Liver (tissue), 3 donors: Measurements from ENCODE around the gene CDC45.

Source experiments
- ATF3 ChIP-seq: IDR thresholded peaks from 2 replicates; pipeline ENCODE4 v1.6.1; 2016; ENCODE audit warnings: antibody characterized with exemption
- CTCF ChIP-seq: fragments of 150-350 bp; IDR thresholded peaks from 2 replicates; pipeline ENCODE4 v1.5.1; 2017; ENCODE audit warnings: improper control_type of control experiment, low read depth, low read length; ENCODE audit not compliant: missing input control
- EGR1 ChIP-seq, 2 donors: IDR thresholded peaks; 2 replicates each; pipeline ENCODE4 v1.6.1; 2016 to 2018; ENCODE audit warnings: antibody characterized with exemption in 2 of 2, low read depth in 2 of 2
- FOXA1 ChIP-seq: IDR thresholded peaks from 2 replicates; pipeline ENCODE4 v1.6.1; 2016; ENCODE audit warnings: antibody characterized with exemption
- MAX ChIP-seq: IDR thresholded peaks from 2 replicates; pipeline ENCODE4 v1.6.1; 2016; ENCODE audit warnings: antibody characterized with exemption
- REST ChIP-seq: IDR thresholded peaks from 2 replicates; pipeline ENCODE4 v1.6.1; 2016; ENCODE audit warnings: antibody characterized with exemption, mild to moderate bottlenecking
- TAF1 ChIP-seq: conservative IDR thresholded peaks from 2 replicates; pipeline ENCODE4 v1.6.1; 2016; ENCODE audit warnings: antibody characterized with exemption, mild to moderate bottlenecking
- YY1 ChIP-seq: IDR thresholded peaks from 2 replicates; pipeline ENCODE4 v1.6.1; 2016; ENCODE audit warnings: antibody characterized with exemption, mild to moderate bottlenecking
- ZBTB33 ChIP-seq: IDR thresholded peaks from 2 replicates; pipeline ENCODE4 v1.6.1; 2016; ENCODE audit warnings: antibody characterized with exemption
- donor health status: healthy.
- donor health status: healthy.

GRCh38 chr22:19547620-19548019 is 67.9 kb downstream of the CDC45 start:
- TF ChIP-seq ZBTB33: no peak
- TF ChIP-seq CTCF: no peak
- no peak for TF ChIP-seq MAX
- no peak for TF ChIP-seq TAF1
- no peak for TF ChIP-seq ATF3
- no peak for TF ChIP-seq EGR1 (IDR thresholded peaks at IDR 0.05; ENCODE audit: low read depth in 2 of 2)
- no peak for TF ChIP-seq REST
- TF ChIP-seq FOXA1: no peak
- no peak for TF ChIP-seq YY1
